Measurements from ENCODE around the gene REV3L.

Gene REV3L

DNA sequence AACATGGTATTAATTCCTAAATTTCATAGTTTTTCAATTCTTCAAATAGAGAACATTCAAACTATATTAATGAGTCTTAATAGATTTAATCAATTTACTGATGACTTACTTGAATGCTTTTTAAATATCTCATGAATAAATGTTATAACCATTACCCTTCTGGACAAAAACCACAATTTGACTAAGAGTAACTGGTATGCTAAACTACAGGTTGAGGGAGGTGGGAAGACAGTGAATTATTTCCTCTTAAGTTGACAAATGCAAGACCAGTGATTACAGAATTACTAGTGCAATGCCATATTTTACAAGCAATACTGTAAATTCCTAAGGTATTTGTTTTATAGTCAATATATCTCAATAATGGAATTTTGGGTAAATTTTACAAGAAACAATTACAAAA lies 65.1 kb downstream of the REV3L start:
- no peak for DNase-seq

- DNase-seq, result no peak
These were observed 65.8 kb downstream of the REV3L start for GRCh38 chr6:111417181-111417585.

GRCh38 chr6:111416529-111416928 lies 66.5 kb downstream of the REV3L start:
- no peak for DNase-seq

GRCh38 chr6:111414373-111414772 lies 68.6 kb downstream of the REV3L start:
- no peak for DNase-seq

DNA sequence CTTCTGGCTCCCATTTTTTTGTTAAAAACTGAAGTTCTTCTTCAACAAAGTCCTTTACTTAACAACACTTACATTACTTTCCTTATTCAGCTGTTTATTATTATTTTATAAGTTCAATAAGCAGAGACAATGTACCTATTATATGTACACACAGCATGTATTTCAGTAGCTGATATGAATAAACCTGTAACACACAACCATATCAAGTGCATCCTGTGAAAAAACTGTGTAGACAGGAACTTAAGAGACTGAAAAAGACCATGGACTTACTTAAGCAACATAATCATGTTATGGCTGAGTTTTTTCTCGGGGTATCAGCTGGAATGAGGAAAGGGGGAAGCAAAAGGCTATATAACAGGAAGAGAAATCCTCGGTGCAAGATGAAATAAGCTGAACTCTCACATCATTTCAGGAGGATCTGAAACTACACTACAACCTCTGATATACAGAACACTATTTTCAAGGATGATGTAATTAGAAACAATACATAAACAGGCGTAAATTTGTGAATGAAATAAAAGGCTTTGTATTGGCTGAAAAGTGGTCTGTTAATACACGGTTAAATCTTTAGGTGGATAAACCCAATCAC lies 70.9 kb downstream of the REV3L start:
- no peak for DNase-seq

GRCh38 chr6:111411046-111411445 lies 72.0 kb downstream of the REV3L start:
- no peak for DNase-seq

- DNase-seq, result no peak
These were observed 72.6 kb downstream of the REV3L start for GRCh38 chr6:111410371-111410770.

- no peak for DNase-seq
These were observed 73.6 kb downstream of the REV3L start for GRCh38 chr6:111409430-111409829.

DNA sequence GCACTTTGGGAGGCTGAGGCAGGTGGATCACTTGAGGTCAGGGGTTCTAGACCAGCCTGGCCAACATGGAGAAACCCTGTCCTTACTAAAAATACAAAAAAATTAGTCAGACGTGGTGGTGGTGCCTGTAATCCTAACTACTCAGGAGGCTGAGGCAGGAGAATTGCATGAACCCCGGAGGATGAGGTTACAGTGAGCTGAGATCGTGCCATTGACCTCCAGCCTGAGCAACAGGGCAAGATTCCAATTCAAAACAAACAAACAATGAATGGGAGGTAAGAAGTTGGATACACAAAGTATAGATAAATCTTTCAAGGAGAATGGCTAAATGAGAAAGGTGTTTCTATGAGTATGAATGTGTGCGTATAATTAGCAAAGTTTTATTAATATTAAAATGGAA lies 75.3 kb downstream of the REV3L start:
- DNase-seq, result no peak

DNA sequence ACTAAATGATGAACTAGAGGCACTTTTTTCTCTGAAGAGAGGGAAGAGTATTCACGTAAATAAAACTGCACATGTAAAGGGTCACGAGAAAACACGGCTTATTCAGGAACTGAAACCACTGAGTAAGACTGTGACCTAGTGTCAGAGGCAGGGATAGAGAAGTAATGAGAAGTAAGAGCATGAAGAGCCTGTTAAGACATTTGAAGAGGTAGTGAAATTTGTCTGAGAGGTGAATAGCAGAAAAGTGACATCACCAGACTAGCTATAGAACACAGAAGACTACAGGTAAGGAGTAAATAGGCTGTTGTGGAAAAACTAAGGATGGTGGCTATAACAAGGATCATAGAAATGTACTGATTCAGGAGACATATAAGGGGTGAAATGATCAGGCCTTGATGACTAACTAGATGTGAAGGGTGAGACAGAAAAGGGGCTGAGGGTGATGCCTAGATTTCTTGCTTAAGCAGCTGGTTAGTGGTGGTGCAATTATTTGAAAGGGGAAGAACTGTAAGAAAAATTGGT lies 76.8 kb downstream of the REV3L start:
- no peak for DNase-seq

DNA sequence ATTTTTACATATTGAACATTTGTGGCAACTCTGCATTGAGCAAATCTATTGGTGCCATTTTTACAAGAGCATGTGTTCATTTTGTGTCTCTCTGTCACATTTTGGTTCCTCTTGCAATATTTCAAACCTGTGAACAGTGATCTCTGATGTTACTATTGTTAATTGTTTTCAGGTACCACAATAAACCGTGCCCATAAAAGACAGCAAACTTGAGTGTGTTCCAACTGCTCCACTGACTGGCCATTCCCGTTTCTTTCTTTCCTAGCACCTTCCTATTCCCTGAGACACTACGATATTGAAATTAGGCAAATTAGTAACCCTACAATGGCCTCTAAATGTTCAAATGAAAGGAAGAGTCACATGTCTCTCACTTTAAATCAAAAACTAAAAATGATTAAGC lies 79.6 kb downstream of the REV3L start:
- no peak for DNase-seq

GRCh38 chr6:111399626-111400025 lies 83.4 kb downstream of the REV3L start:
- no peak for DNase-seq

- DNase-seq, result no peak
These were observed 94.3 kb downstream of the REV3L start for GRCh38 chr6:111388681-111389080.

DNA sequence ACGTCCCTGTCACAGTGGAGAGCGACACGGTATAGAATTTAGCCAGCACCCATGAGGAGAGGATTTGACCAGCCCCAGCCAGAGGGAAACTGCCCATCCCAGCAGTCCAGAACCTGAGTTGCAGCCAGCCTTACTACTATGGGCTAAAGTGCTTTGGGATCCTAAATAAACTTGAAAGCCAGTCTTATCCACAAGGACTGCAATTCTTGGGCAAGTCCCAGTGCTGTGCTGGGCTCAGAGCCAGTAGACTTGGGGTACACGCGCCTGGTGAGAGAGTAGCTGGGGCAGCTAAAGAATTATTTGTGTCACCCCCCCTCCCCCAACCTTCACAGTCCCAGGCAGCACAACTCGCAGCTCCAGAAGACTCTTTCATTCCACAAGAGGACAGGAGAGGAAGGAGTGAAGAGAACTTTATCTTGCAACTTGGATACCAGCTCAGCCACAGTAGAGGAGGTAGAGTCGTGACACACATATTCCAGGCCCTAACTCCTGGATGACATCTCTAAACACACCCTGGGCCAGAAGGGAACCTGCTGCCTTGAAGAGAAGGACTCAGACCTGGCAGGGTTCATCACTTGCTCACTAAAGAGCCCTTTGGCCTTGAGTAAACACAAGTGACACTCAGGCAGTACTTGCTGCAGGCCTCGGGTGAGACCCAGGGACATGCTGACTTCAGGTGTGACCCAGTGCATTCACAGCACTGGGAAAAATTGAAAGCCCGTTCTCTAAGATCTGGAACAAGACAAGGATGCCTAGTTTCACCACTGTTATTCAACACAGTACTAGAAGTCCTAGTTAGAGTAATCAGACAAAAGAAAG lies 100.3 kb downstream of the REV3L start:
- DNase-seq, result no peak

GRCh38 chr6:111381728-111382127 lies 101.3 kb downstream of the REV3L start:
- no peak for DNase-seq

GRCh38 chr6:111381123-111381522 lies 101.9 kb downstream of the REV3L start:
- DNase-seq, result no peak

DNA sequence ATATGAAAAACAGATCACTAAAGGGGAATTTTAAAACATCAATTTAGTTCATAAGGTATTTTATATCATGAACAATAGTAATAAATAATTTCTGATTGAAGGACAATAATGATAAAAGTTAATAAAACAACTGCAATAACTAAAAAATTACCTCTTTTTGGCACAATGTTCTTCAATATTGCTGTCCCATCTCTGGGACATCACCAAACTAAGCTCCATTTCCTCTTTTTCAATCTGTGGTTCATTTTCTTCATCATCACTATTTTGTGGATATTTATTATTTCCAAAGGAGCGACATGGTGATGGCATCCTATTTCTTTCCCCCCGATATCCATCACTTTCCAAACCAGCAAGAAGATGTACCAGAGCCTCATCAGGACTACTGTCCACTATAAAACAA lies 103.2 kb downstream of the REV3L start:
- DNase-seq, result no peak

- no peak for DNase-seq
These were observed 103.7 kb downstream of the REV3L start for GRCh38 chr6:111379302-111379701.

GRCh38 chr6:111377558-111378120 lies 105.4 kb downstream of the REV3L start:
- no peak for DNase-seq

GRCh38 chr6:111367393-111368088 lies 115.5 kb downstream of the REV3L start:
- DNase-seq, result no peak

DNA sequence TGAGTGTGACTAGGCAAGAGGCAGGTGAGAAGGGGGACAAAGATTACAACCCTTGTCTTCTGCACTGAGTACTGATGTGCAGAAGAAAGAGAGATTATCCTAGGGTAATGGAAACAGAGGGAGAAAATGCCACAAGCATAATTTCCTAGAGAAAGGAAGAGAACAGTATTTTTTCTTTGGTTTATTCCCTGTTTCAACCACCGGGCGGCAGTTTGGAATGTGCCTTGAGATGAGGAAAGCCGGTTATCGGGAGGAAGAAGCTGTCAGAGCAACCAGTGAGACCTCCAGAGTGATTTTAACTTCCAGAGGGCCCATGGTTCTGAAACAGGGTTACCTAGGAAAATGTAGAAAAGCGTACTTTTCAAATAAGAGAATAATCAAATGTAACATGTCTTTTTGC lies 121.4 kb downstream of the REV3L start:
- DNase-seq, result no peak

DNA sequence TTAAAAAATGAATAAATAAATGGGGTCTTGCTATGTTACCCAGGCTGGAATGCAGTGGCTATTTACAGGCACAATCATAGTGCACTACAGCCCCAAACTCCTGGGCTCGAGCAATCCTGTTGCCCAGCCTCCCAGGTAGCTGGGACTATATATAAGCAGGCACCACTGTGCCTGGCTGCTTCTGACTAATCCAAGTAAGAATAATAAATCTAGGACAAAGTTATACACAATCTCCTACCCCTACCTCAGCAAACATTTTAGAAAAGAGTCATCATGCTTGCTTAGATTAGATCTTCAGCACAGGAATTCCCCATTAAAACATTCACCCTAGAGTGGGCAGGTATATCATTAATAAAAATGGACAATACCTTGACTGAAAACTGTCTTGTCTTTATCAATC lies 124.6 kb downstream of the REV3L start:
- DNase-seq, result no peak

GRCh38 chr6:111357705-111358104 lies 125.3 kb downstream of the REV3L start:
- DNase-seq, result no peak

- DNase-seq, result no peak
These were observed 126.5 kb downstream of the REV3L start for GRCh38 chr6:111356551-111356950.

Measured in stimulated activated CD4-positive, alpha-beta T cell treated with anti-CD3 and anti-CD28 coated beads, Interleukin-1b, Interleukin-23, amount 100 ng/mL, for 48 hours (primary cell).